Measurements from ENCODE around the gene TMEM208.

TMEM208 gene

GRCh38 chr16:67209565-67209964 is 17.4 kb upstream of the TMEM208 start:
- DNase-seq (ENCODE audit: low spot score) = no peak

DNA sequence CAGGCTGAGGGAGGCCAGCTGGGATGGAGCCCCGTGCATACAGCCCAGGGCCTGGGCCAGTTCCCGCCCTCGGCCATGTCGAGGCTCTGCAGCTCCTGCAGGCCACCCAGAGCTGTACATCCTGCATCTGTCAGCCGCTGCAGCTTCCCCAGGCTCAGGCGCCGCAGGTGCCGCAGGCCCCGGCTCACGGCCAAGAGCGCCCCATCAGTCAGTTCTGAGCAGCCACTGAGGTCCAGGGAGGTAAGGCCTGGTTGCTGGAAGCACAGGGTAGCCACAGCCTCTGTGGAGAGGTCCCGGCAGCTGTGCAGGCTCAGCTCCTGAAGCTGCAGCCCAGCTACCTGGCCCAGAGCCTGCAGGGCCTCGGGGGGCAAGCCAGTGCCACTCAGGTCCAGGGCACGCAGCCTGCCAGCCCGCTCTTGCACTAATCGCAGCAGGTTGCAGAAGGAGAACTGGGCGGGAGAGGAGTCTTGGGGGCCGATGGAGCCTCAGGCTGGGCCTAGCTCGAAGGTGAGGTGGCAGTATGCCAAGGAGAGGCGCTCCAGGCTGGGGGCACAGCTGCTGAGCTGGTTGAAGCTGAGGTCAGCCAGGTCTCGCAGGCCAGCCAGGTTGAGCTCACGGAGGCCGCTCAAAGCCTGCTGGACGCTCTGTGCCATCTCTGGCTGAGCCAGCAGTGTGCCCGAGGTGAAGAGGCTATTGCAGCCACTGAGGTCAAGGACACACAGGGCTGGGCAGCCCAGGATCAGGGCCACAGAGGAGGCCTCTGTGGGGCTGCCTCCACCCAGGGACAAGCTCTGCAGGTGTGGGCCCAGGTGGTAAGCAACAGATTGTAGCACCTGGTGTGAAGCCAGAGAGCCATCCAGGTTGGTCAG is 16.6 kb upstream of the TMEM208 start:
- DNase-seq (ENCODE audit: low spot score) = no peak

GRCh38 chr16:67211674-67212073 is 15.3 kb upstream of the TMEM208 start:
- no peak for DNase-seq (ENCODE audit: low spot score)

DNA sequence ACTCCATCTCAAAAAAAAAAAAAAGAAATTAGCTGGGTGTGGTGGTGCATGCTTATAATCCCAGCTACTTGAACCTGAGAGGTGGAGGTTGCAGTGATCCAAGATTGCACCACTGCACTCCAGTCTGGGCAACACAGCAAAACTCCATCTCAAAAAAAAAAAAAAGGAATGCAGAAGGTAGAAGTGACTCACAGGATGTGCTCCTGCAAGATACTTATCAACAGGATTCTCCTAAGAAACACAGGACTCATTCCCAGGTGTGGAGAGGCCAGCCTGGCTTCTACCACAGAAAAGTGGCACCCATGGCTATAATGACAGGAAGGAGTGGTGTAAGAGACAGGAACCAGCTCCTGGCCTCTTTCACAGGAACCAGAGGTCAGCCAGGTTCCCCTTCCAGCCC is 14.2 kb upstream of the TMEM208 start:
- DNase-seq (ENCODE audit: low spot score) = no peak

- DNase-seq (ENCODE audit: low spot score) = no peak
These were observed 13.5 kb upstream of the TMEM208 start for GRCh38 chr16:67213197-67214019.

- no peak for DNase-seq (ENCODE audit: low spot score)
These were observed 11.2 kb upstream of the TMEM208 start for GRCh38 chr16:67215706-67216105.

DNA sequence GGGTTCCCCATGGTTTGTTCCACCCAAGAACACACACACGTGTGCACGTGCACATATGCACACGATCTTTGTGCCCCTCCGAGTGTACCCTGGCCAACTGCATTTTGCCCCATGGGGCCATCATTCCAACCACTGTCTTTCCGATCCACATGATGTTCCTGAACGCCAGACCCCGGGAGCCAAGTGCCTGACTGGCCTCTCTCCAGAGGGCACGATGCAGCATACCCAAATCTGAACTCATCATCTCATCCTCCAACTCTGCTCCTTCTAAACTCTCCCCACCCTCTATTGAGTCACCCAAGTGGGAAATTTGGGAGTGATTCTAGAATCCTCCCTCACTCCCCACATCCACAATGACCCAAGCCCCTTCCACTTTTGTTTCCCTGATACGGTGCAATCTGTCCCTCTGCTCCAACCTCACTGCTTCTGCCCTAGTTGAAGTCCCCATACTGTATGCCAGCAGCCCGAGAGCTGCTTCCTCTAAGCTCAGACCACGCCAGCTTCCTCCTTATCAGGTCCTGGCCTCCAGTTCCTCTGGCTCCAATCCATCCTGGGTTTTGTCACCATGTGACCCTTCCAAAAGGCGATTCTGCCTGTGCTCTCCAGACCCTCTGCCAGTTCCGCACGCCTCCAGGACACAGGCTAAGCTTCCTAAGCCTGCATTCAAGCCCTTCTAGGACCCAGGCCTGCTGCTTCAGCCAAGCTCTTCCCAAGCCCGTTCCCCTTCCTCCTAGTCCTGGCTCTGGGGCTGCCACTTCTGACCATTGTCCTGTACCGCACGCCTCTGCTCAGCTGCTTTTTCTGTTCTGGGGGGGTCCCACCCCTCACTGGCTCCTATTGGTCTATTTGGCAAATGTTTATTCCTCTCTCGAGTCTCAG is 10.1 kb upstream of the TMEM208 start:
- peak; percentile 46 for DNase-seq (ENCODE audit: low spot score)

DNA sequence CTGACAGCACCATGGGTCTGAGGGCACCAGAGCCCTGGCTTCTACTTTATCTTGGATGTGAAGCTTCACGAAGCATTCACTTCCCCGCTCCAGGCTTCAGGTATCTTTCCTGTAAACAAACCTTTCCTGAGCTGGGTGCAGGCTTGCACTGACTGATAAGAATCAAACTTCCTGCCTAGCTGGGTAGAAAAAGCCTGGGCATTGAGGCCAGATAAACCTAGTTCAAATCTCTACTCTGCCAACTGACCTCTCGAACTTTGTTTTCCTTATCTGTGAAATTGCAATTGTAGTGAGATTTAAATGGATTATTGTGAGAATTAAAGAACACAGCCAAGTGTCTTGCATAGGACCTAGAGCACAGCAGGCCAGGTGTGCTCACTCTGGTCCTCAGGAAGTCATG is 2.9 kb upstream of the TMEM208 start:
- DNase-seq (ENCODE audit: low spot score) = no peak

- DNase-seq (ENCODE audit: low spot score) = no peak
These were observed 581 bp upstream of the TMEM208 start for GRCh38 chr16:67226295-67226803.

DNA sequence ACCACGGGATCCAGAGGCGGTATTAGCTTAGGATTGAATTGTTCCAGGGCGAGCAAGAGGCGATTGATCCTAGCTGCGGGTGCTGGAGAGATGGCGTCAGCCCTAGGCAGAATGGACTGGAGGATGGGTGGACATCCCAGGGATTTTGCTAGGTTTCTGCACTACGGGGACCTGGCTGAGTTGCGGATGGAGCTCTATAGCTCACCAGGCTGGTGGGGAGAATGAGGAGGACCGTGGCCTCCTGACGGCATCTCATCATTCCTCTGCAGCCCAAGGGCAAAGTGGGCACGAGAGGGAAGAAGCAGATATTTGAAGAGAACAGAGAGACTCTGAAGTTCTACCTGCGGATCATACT is 614 bp downstream of the TMEM208 start:
- no peak for DNase-seq (ENCODE audit: low spot score)

- no peak for DNase-seq (ENCODE audit: low spot score)
These were observed 1.3 kb downstream of the TMEM208 start for GRCh38 chr16:67228034-67228785.

- no peak for DNase-seq (ENCODE audit: low spot score)
These were observed 2.0 kb downstream of the TMEM208 start for GRCh38 chr16:67228905-67229304.

GRCh38 chr16:67229906-67230808 is 3.2 kb downstream of the TMEM208 start:
- no peak for DNase-seq (ENCODE audit: low spot score)

GRCh38 chr16:67230809-67231660 is 4.1 kb downstream of the TMEM208 start:
- no peak for DNase-seq (ENCODE audit: low spot score)

DNA sequence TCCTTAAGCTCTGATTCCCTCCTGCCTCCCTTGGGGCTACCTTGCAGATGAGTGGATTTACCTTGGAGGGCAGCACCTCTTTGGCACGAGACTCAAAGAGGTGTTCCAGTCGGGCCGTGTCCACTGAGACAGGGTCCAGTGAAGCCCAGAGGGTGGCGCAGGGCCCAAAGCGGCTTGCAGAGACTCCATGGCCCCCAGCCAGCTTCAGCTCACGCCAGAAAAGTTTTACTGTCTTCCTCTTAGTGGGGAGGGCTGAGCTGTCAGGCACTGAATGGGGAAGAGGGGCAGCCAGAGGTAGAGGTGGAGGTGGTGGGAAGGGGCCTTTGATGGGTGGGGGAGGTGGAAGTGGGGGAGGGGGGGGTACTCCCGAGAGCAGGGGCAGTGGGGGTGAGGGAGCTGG is 6.7 kb downstream of the TMEM208 start:
- no peak for DNase-seq (ENCODE audit: low spot score)

GRCh38 chr16:67234180-67234597 is 7.3 kb downstream of the TMEM208 start:
- no peak for DNase-seq (ENCODE audit: low spot score)

DNA sequence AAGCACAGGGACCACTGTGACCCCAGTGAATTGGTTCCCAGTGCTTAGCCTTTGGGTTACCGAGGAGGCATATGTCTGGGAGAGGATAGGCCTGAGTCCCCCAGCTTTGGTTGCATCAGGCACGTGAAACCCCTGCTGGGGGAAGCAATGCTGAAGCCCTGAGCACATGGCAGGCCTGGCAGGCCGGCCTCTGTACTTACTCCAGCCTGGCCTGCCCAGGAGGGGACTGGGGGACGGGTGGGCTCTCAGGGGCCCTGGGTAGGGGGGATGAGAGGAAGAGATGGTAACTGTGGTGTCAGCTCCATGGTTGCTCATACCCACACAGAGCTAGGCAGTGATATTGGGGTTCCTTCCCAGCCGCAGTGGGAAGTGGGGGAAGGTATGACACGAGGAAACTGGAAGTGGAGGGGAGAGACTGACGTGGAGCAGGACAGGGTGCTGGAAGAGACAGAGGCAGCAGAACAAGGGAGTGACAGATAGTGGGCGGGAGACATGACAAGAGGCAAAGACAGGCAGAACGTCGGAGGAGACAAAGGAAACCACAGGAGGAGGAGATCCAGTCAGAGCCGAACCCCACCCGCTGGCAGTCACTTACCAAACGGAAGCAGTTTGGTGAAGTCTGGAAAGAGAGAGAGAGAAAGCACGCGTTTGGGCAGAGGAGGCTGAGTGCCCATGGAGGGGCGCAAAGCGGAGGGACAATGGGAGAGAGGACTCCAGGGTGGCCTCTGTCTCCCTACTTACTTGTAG is 9.1 kb downstream of the TMEM208 start:
- no peak for DNase-seq (ENCODE audit: low spot score)

DNA sequence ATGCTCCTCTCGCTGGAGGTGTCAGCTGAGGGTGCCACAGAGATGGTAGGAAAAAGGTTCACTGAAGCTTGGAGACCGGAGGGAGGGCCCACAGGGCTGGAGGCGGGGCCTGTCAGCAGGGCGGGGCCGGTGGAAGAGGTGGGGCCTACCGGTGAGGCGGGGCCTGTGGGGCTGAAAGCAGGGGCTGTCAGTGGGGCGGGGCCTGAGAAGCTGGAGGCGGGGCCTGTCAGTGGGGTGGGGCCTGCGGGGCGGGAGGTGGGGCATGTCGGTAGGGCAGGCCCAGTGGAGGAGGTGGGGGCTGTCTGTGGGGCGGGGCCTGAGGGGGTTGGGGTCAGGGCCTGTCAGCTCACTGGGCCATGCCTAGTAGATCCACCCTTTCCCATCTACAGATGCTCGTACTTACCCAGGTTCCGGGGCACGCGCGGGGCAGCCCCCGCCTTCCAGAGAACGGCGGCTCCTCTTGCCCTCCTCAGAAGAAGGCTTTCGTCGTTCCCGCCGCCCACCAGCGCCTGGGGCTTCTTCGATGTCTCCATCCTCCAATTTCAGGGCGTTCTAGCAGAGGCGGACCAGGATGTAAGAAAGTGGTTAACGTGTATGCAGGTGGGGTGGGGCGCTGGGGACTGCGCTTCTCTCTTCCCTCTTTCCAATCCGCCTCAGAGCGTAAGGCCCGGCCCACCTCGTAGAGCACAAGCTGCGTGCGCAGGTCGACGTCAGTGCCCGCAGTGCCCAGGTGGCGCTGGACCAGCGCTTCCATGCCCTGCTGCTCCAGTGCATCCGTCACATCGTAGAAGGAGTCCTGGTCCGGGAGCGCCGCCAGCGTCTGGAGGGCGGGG is 9.8 kb downstream of the TMEM208 start:
- peak; percentile 68 for DNase-seq (ENCODE audit: low spot score)
